Activated CD4-positive, alpha-beta memory T cell treated with anti-CD3 and anti-CD28 coated beads for 36 hours (primary cell): ENCODE data around the gene SDF2L1. TPM values are rescaled to one million over a fixed set of nuclear protein-coding genes. Genes with fewer than 3 reads are reported as not detected.

Experiments
- microRNA-seq: library from miRNA; unstranded; fragments of <30 nt; microRNA quantifications from one replicate; pipeline ENCODE4 v1.2.0, GENCODE V29; 2022; ENCODE audit warnings: borderline number of aligned reads, borderline microRNAs expressed, borderline replicate concordance
- total RNA-seq, 2 experiments: library from RNA; stranded (reverse); gene quantifications; one replicate each; pipeline ENCODE4 v1.2.3, GENCODE V29; 2021

The SDF2L1 gene
- total RNA-seq, 2 experiments from 2014 or later: 38.2 to 41.8 TPM

Small RNAs within 50 kb of the gene (microRNA-seq; reads per million reads assigned to microRNA genes)
- gene MIR130B (1,520 reads per million, percentile 88 among the genes with 10 or more reads in this experiment), gene MIR301B (9.4 reads per million, percentile 31 among the genes with 10 or more reads in this experiment)

Other genes with a start within 250 kb of the SDF2L1 start
- 1 to 10 TPM; 3.6 to 3.7 TPM for gene HIC2, start 224.9 kb upstream of the SDF2L1 start, total RNA-seq
- gene TMEM191C, start 174.9 kb upstream of the SDF2L1 start, total RNA-seq: 1 to 10 TPM in 1 of 2 experiments, under 1 TPM in 1; 0.78 to 1.4 TPM
- gene RIMBP3C, start 90.8 kb upstream of the SDF2L1 start, total RNA-seq: under 1 TPM in 1 of 2 experiments, not detected in 1; 0.46 TPM
- gene UBE2L3, start 74.6 kb upstream of the SDF2L1 start, total RNA-seq: 10 to 100 TPM; 52.4 to 53.1 TPM
- 10 to 100 TPM; 45.3 to 47.1 TPM for gene YDJC, start 12.3 kb upstream of the SDF2L1 start, total RNA-seq
- under 1 TPM; 0.27 to 0.31 TPM for gene CCDC116, start 9.5 kb upstream of the SDF2L1 start, total RNA-seq
- 10 to 100 TPM; 41.4 to 45.8 TPM for gene PPIL2, start 23.7 kb downstream of the SDF2L1 start, total RNA-seq
- gene YPEL1, start 93.5 kb downstream of the SDF2L1 start, total RNA-seq: 1 to 10 TPM; 1.6 to 1.8 TPM
- gene MAPK1, start 225.3 kb downstream of the SDF2L1 start, total RNA-seq: 10 to 100 TPM; 70.2 to 75.6 TPM